A204.1 (cell line): ENCODE measurements around the gene RGL2.
"Not testable (repeated sequence)": the region's sequence is repeated elsewhere in the genome, so short reads cannot be mapped to it uniquely, and the experiment has no call there.

Source experiments
- FAIRE-seq: peaks from 2 replicates; lab custom pipeline; 2012; peaks lifted over from hg19 to GRCh38; lab: Jason Lieb, UNC

Gene RGL2

GRCh38 chr6:33292996-33293682 lies 5.6 kb downstream of the RGL2 start:
- no peak for FAIRE-seq

- FAIRE-seq, result no peak
These were observed 8.3 kb downstream of the RGL2 start for GRCh38 chr6:33290459-33290858.

GRCh38 chr6:33289784-33290315 lies 8.9 kb downstream of the RGL2 start:
- no peak for FAIRE-seq

GRCh38 chr6:33288921-33289783 lies 9.6 kb downstream of the RGL2 start, which contains the start of the genes PFDN6 and WDR46:
PFDN6 (plus strand) TSS chr6:33289601; CDS start chr6:33289857, 256 bp downstream.
WDR46 (minus strand) TSS chr6:33289239; CDS start chr6:33289170, 69 bp downstream.
- FAIRE-seq, result no peak

GRCh38 chr6:33288141-33288920 lies 10.4 kb downstream of the RGL2 start:
- FAIRE-seq, result no peak

GRCh38 chr6:33286946-33287914 lies 11.5 kb downstream of the RGL2 start:
- FAIRE-seq, result no peak

- FAIRE-seq, result not testable (repeated sequence)
These were observed 13.5 kb downstream of the RGL2 start for GRCh38 chr6:33285214-33285613.

- no peak for FAIRE-seq
These were observed 18.2 kb downstream of the RGL2 start for GRCh38 chr6:33280539-33280938.

- no peak for FAIRE-seq
These were observed 18.7 kb downstream of the RGL2 start for GRCh38 chr6:33279971-33280511.

GRCh38 chr6:33279257-33279695 lies 19.5 kb downstream of the RGL2 start:
- no peak for FAIRE-seq

GRCh38 chr6:33278810-33279209 lies 19.9 kb downstream of the RGL2 start:
- no peak for FAIRE-seq

- FAIRE-seq, result no peak
These were observed 20.4 kb downstream of the RGL2 start for GRCh38 chr6:33278392-33278741.

GRCh38 chr6:33277663-33278391 lies 20.9 kb downstream of the RGL2 start:
- no peak for FAIRE-seq

GRCh38 chr6:33276864-33277662 lies 21.7 kb downstream of the RGL2 start, which contains the start of gene B3GALT4:
B3GALT4 (plus strand) TSS chr6:33277123; CDS start chr6:33277420, 297 bp downstream.
- no peak for FAIRE-seq

GRCh38 chr6:33276581-33276863 lies 22.2 kb downstream of the RGL2 start:
- no peak for FAIRE-seq

GRCh38 chr6:33275795-33276580 lies 22.8 kb downstream of the RGL2 start:
- not testable (repeated sequence) for FAIRE-seq

- FAIRE-seq, result no peak
These were observed 24.5 kb downstream of the RGL2 start for GRCh38 chr6:33273924-33274902.
